Stomach (tissue), 9 donors: ENCODE results near the gene TRIM37. TPM values are rescaled to one million over a fixed set of nuclear protein-coding genes. Genes with fewer than 3 reads are reported as not detected.

Source experiments
- DNase-seq, 2 donors: peaks; one replicate each; pipeline versions ENCODE4 v3.0.0 to v3.0.0-alpha.2; 2013 to 2019
- H3K27ac ChIP-seq, 5 donors: fragments of 200-600 bp in 4 of 5; sonication (generic) in 4 of 5; one replicate each; pipeline ENCODE4 v1.5.1; 2013 to 2019; ENCODE audit warnings: mild to moderate bottlenecking in 1 of 5, moderate library complexity in 1 of 5
- H3K27me3 ChIP-seq, 3 donors: fragments of 200-600 bp; sonication (generic); one replicate each; pipeline ENCODE4 v1.5.1; 2017 to 2019; ENCODE audit warnings: mixed run types in 1 of 3
- H3K36me3 ChIP-seq, 4 donors: fragments of 200-600 bp; sonication (generic); 1 replicate in 3 of 4; 2 replicates in 1 of 4; pipeline ENCODE4 v1.5.1; 2016 to 2019
- H3K4me1 ChIP-seq, 4 donors: fragments of 200-600 bp; sonication (generic); one replicate each; pipeline ENCODE4 v1.5.1; 2016 to 2019
- H3K4me3 ChIP-seq, 4 donors: fragments of 200-600 bp; sonication (generic) in 3 of 4; one replicate each; pipeline ENCODE4 v1.5.1; 2016 to 2019; ENCODE audit warnings: mild to moderate bottlenecking in 1 of 4
- H3K9me3 ChIP-seq, 4 donors: fragments of 200-600 bp; sonication (generic); one replicate each; pipeline ENCODE4 v1.5.1; 2016 to 2019
- EP300 ChIP-seq: sonication (generic); formaldehyde crosslinking; IDR thresholded peaks from one replicate; pipeline ENCODE4 v1.6.1; 2017; ENCODE audit warnings: antibody characterized with exemption
- POLR2A ChIP-seq, 4 donors: fragments of 450-650 bp; IDR thresholded peaks; one replicate each; pipeline ENCODE4 v1.6.1; 2016; ENCODE audit warnings: antibody characterized with exemption in 4 of 4, control low read depth in 2 of 4, mild to moderate bottlenecking in 1 of 4, moderate library complexity in 1 of 4
- POLR2AphosphoS5 ChIP-seq, 3 donors: sonication (generic); formaldehyde crosslinking; IDR thresholded peaks; one replicate each; pipeline ENCODE4 v1.6.1; 2016; ENCODE audit warnings: antibody characterized with exemption in 3 of 3
- WGBS, 5 donors: extraction: QIAGEN DNeasy Blood & Tissue Kit in 3 of 5; methylation state at CpG; one replicate each; pipeline versions ENCODE4 v1.1.5 to v1.1.7; 2013 to 2018; 5-methylcytosine and 5-hydroxymethylcytosine counted together
- intact Hi-C: fragments of 100-400 bp; cut with DNase I; formaldehyde crosslinking; loops from one replicate; pipeline ENCODE4 v1.15.1; 2023; ENCODE audit warnings: low total_unique reads
- polyA plus RNA-seq, 3 donors: library from polyadenylated mRNA; stranded (reverse); fragments of 200-250 nt; gene quantifications; one replicate each; pipeline ENCODE4 v1.2.3, GENCODE V29; 2013
- total RNA-seq, 5 donors: library from RNA; depleted of rRNA; stranded (reverse); fragments of >200 nt; gene quantifications; one replicate each; pipeline versions ENCODE4 v1.1.0 to v1.2.3, GENCODE V29; 2014 to 2016
- TF ChIP-seq, protein P1 (sequence below), 7 experiments: fragments of 450-650 bp in 4 of 7; fragments of 200-600 bp in 3 of 7; sonication (generic) in 3 of 7; IDR thresholded peaks; one replicate each; pipeline ENCODE4 v1.5.1; 2016 to 2019; ENCODE audit warnings: antibody characterized with exemption in 7 of 7, control low read depth in 2 of 7, mild to moderate bottlenecking in 1 of 7
- donor health status: healthy with polysubstance abuse.
- donor health status: Bipolar disorder and iron deficiency.
- donor health status: healthy.

The TRIM37 gene
- total and polyA plus RNA-seq, 8 donors = 4.9 to 68.7 (median 29.0) TPM

DNA sequence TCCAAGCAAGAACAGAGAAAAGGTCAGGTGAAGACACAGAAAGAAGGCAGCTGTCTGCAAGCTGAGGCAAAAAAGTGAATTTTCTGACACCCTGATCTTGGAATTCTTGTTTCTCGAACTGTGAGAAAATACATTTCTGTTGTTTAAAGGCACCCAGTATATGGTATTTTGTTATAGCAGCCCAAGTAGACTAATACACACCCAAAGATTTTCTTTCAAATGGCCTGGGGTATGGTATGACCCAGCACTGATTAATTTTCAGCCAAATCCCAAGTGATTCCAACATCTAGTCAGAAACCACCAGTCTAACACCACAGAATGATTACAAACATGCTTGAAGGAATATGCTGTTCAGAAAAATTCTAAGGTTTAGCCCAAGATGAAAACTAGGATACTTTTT is 36.8 kb downstream of the TRIM37 start:
- no peak for TF ChIP-seq POLR2A (IDR thresholded peaks at IDR 0.05)
- TF ChIP-seq, protein P1, sequence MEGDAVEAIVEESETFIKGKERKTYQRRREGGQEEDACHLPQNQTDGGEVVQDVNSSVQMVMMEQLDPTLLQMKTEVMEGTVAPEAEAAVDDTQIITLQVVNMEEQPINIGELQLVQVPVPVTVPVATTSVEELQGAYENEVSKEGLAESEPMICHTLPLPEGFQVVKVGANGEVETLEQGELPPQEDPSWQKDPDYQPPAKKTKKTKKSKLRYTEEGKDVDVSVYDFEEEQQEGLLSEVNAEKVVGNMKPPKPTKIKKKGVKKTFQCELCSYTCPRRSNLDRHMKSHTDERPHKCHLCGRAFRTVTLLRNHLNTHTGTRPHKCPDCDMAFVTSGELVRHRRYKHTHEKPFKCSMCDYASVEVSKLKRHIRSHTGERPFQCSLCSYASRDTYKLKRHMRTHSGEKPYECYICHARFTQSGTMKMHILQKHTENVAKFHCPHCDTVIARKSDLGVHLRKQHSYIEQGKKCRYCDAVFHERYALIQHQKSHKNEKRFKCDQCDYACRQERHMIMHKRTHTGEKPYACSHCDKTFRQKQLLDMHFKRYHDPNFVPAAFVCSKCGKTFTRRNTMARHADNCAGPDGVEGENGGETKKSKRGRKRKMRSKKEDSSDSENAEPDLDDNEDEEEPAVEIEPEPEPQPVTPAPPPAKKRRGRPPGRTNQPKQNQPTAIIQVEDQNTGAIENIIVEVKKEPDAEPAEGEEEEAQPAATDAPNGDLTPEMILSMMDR (IDR thresholded peaks at IDR 0.05) = no peak
- peaks cover 15 to 71% (median 65%) of the 10 kb centered on the region in 4 donors for H3K36me3 ChIP-seq
- intact Hi-C loops = no loop called here
- H3K4me3 ChIP-seq = no peak overlapping the region
- H3K27ac ChIP-seq = no peak overlapping the region
- no peak for DNase-seq
- 100% methylated on average over 1 of the region's 1 CpG for WGBS, 5 donors
- no peaks in the 10 kb centered on the region for H3K27me3 ChIP-seq
- H3K4me1 ChIP-seq = no peaks in the 10 kb centered on the region
- H3K9me3 ChIP-seq = no peaks in the 10 kb centered on the region

DNA sequence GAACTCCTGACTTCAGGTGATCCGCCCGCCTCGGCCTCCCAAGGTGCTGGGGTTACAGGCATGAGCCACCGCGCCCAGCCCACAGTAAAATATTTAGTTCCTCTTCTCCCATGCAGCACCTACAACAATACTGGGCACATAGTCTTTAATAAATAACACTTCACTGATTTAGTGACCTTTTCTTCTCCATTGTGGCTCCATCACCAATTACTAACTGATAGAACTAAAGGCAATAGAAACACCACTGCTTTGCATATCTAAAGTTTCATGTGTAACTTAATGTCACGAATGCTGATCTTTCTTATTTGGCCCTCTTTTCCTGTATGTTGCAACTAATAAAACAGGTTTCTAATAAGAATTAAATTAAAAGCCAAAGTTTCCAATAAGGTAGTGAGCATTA is 38.9 kb downstream of the TRIM37 start:
- H3K27me3 ChIP-seq = no peaks in the 10 kb centered on the region
- no peak for TF ChIP-seq EP300
- TF ChIP-seq, protein P1 (IDR thresholded peaks at IDR 0.05) = no peak
- TF ChIP-seq POLR2A (IDR thresholded peaks at IDR 0.05) = no peak
- no peak for TF ChIP-seq POLR2AphosphoS5 (IDR thresholded peaks at IDR 0.05)
- no peaks in the 10 kb centered on the region for H3K9me3 ChIP-seq
- intact Hi-C loops = no loop called here
- 94 to 98% (median 95%) methylated on average over 6 of the region's 6 CpGs for WGBS, 5 donors
- H3K4me1 ChIP-seq = no peaks in the 10 kb centered on the region
- H3K36me3 ChIP-seq = peaks cover 12 to 68% (median 65%) of the 10 kb centered on the region in 4 donors
- H3K27ac ChIP-seq = no peak overlapping the region
- no peak overlapping the region for H3K4me3 ChIP-seq
- no peak for DNase-seq

DNA sequence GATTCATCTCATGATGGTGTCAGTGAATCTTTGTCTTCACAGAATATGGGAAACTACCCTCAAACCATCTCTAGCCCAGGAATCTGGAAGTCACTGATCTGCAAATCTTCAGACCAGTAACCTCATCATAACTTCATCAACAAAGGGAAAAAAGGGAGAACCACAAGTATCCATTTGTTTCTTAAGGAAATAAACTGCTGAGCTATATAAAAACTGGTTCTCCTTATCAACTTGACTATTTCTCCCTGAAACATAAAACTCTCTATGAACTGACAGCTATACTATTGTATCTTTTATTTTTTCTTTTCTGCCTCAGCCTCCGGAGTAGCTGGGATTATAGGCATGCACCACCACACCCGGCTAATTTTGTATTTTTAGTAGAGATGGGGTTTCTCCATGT is 39.3 kb downstream of the TRIM37 start:
- Histone ChIP-seq H3K9me3 (no peaks in the 10 kb centered on the region), H3K27ac (no peak overlapping the region), H3K4me3 (no peak overlapping the region), H3K36me3 (peaks cover 12 to 69% (median 67%) of the 10 kb centered on the region in 4 donors), H3K27me3 (no peaks in the 10 kb centered on the region), H3K4me1 (no peaks in the 10 kb centered on the region)
- WGBS, 5 donors = 90 to 97% (median 93%) methylated on average over 2 of the region's 2 CpGs
- DNase-seq = no peak
- TF ChIP-seq EP300 (no peak), POLR2AphosphoS5 (IDR thresholded peaks at IDR 0.05) (no peak), POLR2A (IDR thresholded peaks at IDR 0.05) (no peak)
- TF ChIP-seq, protein P1 (IDR thresholded peaks at IDR 0.05) = no peak
- intact Hi-C loops = no loop called here

DNA sequence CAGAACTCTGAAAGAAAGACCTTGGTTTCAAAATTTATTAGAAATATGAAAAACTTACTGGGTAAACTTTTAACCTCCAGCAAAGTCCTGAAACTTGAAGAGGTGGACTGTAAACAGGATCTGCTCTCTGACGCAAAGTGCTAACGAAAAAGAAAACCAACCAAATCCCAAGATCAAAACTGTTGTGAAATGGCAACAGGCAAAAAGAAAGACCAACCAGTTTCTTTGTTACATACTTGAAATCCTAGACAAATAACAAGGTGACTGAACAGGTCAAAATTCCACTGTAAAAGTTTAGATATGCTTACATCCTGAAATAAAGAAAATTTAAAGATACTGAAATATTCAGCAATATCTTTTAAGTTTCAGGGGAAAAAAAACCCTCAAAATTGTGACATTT is 44.2 kb downstream of the TRIM37 start:
- H3K27me3 ChIP-seq = no peaks in the 10 kb centered on the region
- no peaks in the 10 kb centered on the region for H3K9me3 ChIP-seq
- intact Hi-C loops = no loop called here
- WGBS, 5 donors = 88 to 95% (median 92%) methylated on average over 2 of the region's 2 CpGs
- DNase-seq = no peak
- no peak overlapping the region for H3K4me3 ChIP-seq
- TF ChIP-seq, protein P1 (IDR thresholded peaks at IDR 0.05) = no peak
- no peak for TF ChIP-seq POLR2A (IDR thresholded peaks at IDR 0.05)
- TF ChIP-seq EP300 = no peak
- TF ChIP-seq POLR2AphosphoS5 (IDR thresholded peaks at IDR 0.05) = no peak
- H3K27ac ChIP-seq = no peak overlapping the region
- H3K4me1 ChIP-seq = no peaks in the 10 kb centered on the region
- H3K36me3 ChIP-seq = peaks cover 3 to 76% (median 74%) of the 10 kb centered on the region in 4 donors
